ENCODE measurements around the gene ARHGEF7. TPM values are rescaled to one million over a fixed set of nuclear protein-coding genes. Genes with fewer than 3 reads are reported as not detected.
"Not testable (repeated sequence)": the region's sequence is repeated elsewhere in the genome, so short reads cannot be mapped to it uniquely, and the experiment has no call there.

Gene ARHGEF7
- total RNA-seq, 1 donor from 2014 or later = 157 TPM

DNA sequence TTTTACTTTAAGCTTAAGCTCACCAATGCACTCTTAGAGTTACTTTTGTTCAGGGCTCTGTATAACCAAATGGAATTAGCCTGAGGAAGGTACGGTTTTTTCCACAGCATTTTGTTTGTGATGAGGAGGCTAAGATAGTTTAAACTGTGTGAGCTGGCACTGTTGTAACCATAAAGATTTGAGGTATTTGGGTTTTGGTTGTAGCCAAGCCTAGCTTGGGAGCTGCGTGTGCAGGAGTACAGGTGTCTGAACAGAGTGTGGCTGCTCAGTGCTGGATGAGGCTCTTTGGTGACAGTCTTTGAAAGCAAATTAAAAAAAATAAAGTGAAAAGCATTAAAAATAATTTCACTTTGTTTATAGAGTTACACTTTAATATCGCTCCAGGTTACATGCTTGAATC, 56.0 kb downstream of the ARHGEF7 start:
- DNase-seq = no peak

DNA sequence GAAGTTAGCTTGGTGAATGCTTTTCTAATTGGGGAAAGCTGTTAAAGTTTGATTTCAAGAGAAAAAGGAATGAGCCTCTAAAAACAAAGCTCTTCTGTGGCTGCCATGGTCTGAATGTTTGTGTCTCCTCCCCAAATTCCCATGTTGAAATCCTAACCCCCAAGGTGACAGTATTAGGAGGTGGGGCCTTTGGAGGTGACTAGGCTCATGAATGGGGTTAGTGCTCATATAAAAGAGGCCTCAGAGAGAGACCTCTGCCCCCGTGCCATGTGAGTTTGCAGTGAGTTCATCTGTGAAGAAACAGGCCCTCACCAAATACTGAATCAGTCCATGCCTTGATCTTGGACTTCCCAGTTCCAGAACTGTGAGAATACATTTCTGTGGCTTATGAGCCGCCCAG, 56.5 kb downstream of the ARHGEF7 start:
- DNase-seq = no peak

DNA sequence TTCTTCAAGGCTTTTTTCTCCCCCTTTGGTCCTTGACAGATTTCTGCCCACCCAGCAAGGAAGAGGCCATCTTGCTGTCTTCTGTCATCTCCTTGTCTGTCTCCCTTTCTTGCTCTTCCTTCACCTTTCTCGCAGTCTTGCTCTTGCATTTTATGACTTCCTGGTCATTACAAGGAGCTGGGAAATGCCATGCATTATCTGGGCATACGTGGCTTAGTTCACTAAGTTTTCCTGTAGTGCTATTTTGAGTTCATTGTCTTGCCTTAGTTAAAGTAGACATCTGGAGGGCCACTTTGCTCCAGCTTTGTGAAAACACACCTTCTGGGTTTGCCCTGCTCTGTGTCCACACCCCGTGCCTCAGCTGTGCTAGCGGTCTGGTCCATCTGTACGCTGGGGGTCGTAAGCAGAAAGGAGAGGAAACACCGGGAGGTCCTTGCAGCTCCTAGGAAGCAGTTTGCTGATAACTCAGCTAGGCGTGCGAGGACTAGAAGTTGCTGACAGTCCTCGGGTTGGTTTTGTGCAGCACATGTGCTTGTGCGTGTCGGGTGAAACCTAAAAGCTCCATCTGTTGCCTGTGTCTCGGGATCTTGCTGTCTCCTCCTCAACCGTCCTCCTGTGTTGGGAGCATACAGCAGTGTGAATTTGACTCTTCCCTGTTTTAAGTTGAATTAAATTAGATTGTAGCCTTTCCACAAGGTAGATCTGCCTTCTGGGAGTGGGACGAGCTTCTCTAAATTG, 59.4 kb downstream of the ARHGEF7 start:
- no peak for DNase-seq

DNA sequence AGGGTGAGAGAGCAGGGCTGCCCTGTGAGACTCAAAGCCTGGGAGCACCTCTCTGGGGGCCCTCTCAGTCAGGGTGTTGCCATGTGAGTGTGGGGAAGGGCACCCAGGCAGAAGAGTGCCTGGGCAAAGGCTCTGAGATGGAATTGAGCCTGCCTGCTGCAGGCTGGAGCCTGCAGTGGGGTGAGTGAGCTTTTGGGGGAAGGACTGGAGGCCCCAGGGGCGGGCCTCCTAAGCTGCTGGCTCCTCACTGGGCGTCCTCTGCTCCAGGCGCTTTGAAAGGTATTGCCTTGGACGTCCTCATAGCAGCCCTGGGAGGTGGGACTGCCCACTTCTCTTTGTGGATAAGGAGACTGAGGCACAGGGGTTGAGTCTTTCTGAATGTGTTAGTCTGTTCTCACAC, 60.3 kb downstream of the ARHGEF7 start:
- DNase-seq = no peak

DNA sequence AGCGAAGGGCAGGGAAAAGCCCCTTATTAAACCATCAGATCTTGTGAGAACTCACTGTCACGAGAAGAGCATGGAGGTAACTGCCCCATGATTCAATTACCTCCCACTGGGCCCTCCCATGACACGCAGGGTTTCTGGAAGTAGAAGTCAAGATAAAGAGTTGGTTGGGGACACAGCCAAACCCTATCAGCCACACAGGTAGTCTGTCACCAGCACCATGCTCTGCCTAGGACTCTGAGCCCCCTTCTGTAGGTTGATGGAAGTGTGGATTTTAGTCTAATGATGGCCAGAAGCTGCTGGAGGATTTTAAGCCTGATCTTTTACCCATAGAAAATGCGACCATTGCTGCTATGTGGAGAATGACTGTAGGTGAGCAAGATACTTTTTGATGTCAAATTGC, 60.8 kb downstream of the ARHGEF7 start:
- DNase-seq = no peak

DNA sequence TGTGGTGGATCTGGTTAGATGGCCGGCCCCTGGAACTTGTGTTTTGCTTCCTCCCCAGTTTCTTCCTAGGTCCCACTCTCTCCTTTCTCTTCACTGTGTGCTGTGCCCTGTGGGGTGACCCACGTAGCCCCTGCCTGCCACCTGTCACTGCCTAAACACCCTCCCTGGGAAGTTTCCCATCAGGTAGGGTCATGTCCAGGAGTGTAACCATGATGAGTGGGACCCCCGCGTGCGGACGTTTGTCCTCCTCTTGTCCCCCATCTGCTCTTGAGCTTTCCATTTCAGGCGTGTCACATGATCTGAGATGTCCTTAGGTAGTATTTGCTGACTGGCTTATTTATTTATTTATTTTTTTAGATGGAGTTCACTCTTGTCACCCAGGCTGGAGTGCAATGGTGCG, 61.3 kb downstream of the ARHGEF7 start:
- no peak for DNase-seq

DNA sequence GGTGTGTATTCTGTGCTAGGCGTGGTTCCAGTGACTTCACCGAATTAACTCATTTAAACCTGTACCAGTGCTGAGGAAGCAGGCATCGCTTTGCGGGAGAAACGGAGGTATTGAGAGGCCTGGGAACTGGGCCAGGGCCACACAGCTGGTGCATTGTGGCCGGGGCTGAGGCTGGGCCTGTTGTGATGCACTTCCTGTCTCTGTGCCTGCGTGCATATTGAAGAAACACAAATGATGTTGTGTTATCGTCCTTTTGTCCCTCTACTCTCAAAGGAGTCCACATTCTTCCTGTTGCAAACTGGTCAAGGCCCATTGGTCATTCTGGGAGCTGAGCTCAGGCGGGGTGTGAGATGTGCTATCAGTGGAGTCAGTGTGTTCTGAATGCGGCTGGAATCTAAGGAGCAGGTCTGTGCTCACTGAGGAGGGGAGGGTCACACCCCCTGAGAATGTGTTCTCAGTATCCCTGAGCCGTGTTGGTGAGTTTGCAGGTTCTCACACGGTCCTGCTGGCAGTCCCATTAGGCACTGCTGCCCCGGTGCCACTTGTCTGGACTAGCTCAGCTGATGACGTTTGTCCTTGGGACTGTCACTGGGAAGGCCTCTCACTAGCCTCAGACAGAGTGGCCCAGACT, 62.1 kb downstream of the ARHGEF7 start:
- peak; percentile 34 for DNase-seq

DNA sequence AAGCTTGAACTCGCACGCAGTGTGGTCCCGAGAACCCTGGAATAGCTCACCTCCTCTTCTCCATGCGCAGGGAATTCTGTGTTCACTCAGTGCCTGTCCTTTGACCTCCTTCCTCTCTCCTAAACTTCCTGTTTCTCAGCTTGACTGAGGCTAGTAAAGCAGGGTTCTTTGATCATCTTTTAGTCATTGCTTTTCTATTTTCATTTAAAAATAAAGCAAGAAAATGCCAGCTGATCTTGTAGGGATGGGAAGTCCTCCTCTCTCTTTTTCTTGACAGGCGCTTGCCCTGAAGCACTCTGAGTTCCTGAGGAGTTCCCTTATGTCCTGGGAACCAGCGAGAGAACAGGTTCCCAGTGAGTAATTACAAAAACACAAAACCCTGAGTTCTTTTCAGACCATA, 62.8 kb downstream of the ARHGEF7 start:
- DNase-seq = no peak

DNA sequence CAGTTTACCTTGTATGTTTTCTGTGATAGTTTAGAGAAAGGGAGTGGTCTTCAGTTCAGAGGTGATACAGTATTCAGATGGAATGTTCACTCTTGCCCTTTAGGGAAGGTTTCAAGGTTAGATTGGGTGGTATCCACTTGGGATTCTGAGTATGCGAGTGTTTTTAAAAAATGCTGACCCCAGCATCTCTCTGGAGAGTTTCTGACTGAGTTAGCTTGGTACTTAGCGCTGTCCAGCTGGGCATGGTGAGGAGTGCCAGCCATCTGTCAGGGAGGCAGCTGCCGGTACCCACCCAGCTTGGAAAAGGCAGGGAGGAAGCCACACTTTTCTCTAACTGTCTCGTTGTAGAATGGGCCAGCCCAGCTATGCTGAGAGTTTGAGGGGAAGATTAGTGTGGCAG, 63.3 kb downstream of the ARHGEF7 start:
- DNase-seq = no peak

DNA sequence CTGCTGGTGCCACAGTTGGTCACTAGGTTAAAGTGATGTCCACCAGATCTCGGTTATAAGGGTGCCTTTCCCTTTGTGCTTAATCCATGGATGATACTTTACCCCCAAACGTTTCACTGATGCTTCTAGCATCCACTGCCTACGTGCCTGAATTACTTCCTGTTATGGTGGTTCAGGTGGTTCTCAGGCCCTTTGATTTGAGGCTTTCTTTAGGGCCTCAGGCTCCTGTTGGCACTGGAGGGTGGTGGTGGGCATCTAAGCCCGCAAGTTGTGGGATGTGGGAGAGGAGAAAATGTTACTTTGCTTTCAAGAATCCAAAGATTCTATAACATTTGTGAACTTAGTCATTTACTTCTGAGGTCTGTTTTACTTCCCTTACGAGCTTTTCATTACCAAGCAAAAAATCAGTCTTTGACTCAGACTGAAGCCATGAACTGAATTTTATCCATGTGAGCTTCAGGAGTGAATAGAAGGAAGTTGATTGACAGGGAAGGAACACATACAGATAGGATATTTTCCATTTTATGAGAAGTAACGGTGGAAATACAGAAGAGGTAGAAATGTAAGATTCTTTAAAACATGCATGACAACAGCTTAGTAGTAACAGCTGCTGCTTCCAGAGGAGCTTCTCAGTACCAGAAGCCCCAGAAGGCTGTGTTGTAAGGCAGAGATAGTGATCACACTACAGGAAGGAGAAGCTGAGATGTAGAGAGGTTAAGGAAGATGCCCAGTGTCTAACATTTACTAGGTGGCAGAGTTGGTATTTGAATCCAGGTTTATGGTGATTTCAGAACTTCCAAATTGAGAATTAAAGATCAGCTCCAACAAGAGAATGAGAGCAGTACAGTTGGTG, 65.0 kb downstream of the ARHGEF7 start:
- no peak for DNase-seq

DNA sequence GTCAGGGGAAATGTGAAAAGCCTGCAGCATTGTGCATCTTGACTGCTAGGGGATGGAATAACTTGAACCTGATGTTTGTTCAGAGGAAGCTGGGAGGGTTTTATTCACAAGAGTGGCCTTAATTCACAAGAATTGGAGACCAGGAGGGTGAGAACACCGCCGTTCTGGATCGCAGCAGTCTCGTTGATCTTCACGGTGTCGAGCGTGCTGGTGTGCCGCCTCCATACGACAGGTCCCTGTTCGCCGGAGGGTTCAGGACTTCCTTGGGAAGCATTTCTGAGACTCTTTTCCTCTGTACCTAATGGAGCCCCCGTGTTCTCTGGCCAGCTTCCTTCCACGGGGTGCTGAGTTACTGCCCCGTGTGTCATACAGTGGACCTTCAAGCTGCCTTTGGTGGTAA, 66.9 kb downstream of the ARHGEF7 start:
- DNase-seq = no peak

DNA sequence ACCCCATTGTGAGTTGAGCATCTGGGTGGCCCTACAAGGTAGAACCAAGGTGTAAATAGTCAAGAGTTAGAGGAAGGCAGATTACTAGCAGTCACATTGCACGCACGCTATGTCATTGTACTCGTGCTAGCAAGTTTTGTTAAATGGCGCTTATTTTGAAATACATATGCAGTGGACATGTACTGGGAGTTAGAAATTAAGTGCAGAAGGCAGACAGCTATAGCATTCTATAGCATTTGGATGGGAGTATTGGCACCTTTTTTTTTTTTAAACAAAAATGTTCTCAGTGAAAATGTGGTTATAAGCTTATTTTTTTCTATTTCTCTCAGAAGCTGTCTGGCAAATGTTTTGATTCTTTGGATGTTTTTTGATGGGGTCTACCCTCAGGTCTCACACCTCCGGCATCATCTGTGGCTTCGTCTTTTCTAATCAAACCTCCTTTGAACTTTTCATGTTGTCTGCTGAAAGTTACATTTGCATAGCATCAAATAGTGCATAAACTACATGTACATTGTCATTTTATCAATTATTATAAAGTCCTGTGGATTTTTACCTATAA, 68.1 kb downstream of the ARHGEF7 start:
- no peak for DNase-seq

DNA sequence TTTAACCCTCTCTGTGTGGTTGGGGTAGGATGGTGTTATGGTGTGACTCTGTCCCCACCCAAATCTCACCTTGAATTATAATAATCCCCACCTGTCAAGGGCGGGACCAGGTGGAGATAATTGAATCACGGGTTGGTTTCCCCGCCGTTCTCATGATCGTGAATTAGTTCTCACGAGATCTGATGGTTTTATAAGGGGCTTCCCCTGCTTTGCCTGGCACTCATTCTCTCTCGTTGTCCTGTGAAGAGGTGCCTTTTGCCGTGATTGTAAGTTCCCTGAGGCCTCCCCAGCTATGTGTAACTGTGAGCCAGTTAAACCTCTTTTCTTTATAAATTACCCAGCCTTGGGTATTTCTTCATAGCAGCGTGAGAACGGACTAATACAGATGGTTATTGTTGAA, 68.8 kb downstream of the ARHGEF7 start:
- no peak for DNase-seq

DNA sequence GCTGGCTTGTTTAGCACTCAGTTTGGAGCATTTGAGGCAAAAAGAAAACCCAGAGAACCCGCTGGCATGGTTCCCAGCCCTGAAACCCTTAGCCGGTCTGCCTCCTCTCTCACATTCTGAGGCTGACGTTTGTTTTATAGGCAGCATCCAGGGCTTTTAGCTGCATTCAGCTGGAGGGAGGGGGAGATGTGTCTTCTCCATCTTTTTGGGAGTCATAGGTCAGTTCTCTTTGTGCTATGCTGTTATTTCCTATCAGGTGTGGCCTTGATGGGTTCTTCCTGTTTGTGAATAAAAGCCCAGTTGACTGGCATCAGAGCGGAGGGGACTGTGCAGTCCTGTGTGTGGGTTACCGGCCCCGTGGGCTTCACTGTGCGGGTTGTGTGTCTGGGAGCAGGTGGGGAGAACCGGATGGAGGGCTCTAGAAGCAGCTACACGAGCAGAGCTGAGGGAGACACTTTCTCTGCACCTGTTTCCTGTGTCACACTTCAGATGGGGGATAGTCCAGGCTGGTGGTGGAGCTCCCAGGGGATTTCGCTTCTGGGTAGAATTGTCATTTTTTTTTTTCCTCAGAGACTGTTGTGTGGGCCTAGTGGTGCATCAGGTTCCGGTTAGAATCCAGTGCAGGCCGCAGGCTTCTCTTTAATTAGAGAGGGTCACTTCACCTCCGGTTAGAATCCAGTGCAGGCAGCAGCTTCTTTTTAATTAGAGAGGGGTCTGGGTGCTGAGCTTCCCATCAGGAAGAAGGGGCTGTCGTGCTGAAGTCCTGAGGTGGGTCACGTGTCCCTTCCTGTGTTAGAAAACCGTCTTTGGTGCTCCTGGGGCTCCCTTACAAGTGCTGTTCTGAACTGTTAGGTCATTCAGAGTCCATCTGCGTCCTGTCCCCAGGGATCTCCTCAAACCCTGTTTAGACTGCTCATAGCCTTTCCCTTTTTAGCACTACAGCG, 69.6 kb downstream of the ARHGEF7 start:
- DNase-seq = peak; percentile 20

DNA sequence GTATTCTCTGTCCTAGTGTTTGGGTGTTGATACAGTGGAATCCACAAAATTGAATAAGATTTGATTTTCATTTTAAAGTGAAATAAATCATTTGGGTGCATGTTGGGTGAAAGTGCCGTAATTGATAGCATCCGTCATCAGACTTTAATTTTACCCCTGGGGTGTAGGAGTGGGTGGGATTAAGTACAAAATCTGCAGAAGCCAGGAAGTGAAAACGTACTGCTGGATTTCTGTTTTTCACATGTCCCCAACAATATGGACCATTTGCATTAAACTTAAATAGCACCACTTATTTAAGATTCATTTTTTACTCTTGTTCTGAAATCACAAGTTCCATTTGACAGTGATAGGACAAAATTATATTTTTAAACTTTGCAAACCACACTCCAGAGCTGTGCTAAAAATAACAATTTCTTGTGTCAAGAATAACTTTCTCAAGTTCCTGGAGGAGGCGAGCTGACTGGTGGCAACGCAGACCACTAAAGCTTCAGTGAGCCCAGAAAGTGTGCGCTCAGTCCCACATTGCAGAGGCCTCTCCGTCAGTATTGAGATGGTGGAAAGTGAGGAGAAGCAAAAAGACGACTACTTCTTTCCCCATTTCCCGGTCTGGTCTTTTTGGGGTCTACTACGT, 71.3 kb downstream of the ARHGEF7 start:
- no peak for DNase-seq

DNA sequence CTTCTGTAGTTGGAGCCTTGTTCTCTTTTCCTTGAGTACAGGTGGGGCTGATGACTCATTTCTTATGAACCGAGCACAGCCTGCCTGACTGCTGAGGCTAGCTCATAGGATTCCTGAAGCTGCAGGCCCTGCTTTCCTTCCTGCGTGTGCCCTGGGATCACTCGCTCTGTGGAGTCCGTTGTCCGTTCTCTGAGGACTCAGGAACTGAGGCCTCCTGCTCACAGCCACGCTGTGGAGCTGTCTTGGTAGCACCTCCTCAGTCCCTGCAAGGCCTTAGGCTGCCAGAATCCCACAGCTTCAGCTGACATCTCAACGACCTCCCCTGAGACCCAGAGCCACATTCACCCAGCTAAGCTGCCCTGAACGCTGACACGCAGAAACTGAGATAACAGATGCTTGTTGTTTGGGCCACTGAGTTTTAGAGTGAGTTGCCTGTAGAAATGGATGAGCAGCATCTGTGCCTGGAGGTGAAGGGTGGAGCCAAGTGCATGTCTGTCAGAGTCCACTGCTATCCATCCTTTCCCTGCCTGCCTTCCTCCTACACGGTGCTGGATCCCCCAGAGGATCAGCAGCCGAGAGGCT, 72.9 kb downstream of the ARHGEF7 start:
- DNase-seq = peak; percentile 29

DNA sequence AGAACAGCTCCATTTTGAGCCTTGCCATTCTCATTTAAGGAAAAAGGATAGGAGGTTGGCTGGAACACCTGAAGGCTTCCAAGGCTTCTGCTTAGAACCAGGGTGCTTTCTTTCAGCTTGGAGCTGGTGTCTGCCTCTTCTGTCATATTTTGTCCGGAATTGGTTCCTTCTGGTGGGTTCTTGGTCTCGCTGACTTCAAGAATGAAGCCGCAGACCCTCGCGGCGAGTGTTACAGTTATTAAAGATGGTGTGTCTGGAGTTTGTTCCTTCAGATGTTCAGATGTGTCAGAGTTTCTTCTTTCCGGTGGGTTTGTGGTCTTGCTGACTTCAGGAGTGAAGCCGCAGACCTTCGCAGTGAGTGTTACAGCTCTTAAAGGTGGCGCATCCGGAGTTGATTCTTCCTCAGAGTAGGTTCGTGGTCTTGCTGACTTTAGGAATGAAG, 74.0 kb downstream of the ARHGEF7 start:
- DNase-seq = not testable (repeated sequence)

DNA sequence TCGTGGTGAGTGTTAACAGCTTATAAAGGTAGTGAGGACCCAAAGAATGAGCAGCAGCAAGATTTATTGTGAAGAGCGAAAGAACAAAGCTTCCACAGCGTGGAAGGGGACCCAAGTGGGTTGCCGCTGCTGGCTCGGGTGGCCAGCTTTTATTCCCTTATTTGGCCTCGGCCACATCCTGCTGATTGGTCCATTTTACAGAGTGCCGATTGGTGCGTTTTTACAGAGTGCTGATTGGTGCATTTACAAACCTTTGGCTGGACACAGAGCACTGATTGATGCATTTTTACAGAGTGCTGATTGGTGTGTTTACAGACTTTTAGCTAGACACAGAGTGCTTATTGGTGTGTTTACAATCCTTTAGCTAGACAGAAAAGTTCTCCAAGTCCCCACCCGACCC, 74.4 kb downstream of the ARHGEF7 start:
- not testable (repeated sequence) for DNase-seq

DNA sequence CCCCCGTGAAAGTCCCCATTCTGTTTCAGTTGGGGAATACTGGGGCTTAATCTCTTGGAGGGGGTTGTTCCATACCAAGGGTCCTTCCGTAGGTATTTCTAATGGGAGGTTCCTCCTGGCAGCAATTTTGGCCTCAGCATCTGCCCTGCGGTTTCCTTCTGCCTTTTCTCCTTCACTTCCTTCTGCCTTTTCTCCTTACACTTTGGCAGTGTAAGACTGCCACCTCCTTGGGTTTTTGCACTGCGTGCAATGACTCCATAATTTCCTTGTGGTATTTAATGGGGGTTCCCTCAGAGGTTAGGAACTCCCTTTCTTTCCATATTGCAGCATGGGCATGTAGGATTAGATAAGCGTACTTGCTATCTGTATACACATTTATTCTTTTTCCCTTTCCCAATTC, 78.1 kb downstream of the ARHGEF7 start:
- DNase-seq = not testable (repeated sequence)

DNA sequence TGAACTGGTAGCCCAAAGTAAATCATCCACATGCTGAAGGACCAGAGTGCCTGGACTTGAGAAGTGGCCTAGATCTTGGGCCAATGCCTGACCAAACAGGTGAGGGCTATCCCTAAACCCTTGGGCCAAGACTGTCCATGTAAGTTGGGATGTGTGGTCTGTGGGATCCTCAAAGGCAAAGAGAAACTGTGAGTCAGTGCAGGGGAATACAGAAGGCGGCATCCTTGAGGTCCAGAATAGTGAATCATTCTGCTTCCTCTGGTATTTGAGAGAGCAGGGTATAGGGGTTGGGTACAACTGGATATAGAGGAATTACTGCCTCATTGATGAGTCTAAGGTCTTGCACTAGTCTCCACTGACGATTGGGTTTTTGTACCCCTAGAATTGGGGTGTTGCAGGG, 79.5 kb downstream of the ARHGEF7 start:
- DNase-seq = not testable (repeated sequence)

Data from occipital lobe (tissue), 2 donors.